Measurements from ENCODE around the gene APOD. TPM values are rescaled to one million over a fixed set of nuclear protein-coding genes. Genes with fewer than 3 reads are reported as not detected.

APOD gene
- total and polyA plus RNA-seq, 4 donors = 4.7 to 85.8 (median 21.3) TPM

- no peaks in the 10 kb centered on the region for H3K9me3 ChIP-seq (ENCODE audit: control insufficient read depth in 4 of 4, insufficient read depth in 3 of 4, low read length in 3 of 4)
- no peak for TF ChIP-seq CTCF (IDR thresholded peaks at IDR 0.05; ENCODE audit: control extremely low read depth, extremely low read depth)
- no peak overlapping the region for H3K4me3 ChIP-seq
- no peak overlapping the region for H3K27ac ChIP-seq (ENCODE audit: low read depth in 1 of 2, low read length in 1 of 2)
- DNase-seq (no peak), ATAC-seq (ENCODE audit: insufficient read depth, low FRiP score) (no peak)
- H3K36me3 ChIP-seq (ENCODE audit: control insufficient read depth in 4 of 4, insufficient read depth in 4 of 4, low read length in 4 of 4) = peaks cover 0 to 4% (median 3%) of the 10 kb centered on the region in 4 donors
- 91 to 93% methylated on average over 7 of the region's 7 CpGs for WGBS, 2 donors
- peaks cover 0 to 8% (median 0%) of the 10 kb centered on the region in 5 donors for H3K4me1 ChIP-seq (ENCODE audit: control insufficient read depth in 5 of 5, insufficient read depth in 5 of 5, low read length in 5 of 5)
- H3K27me3 ChIP-seq (ENCODE audit: control insufficient read depth in 3 of 3, insufficient read depth in 3 of 3, low read length in 2 of 3) = no peaks in the 10 kb centered on the region
- no peak overlapping the region for H3K9ac ChIP-seq (ENCODE audit: insufficient read depth in 1 of 2, low read length in 2 of 2)
These were observed 50.9 kb downstream of the APOD start for GRCh38 chr3:195532834-195533233.

GRCh38 chr3:195532345-195532744 lies 51.4 kb downstream of the APOD start:
- no peaks in the 10 kb centered on the region for H3K27me3 ChIP-seq (ENCODE audit: control insufficient read depth in 3 of 3, insufficient read depth in 3 of 3, low read length in 2 of 3)
- 74 to 77% methylated on average over 3 of the region's 3 CpGs for WGBS, 2 donors

GRCh38 chr3:195531683-195532082 lies 52.1 kb downstream of the APOD start:
- Histone ChIP-seq H3K36me3 (ENCODE audit: control insufficient read depth in 4 of 4, insufficient read depth in 4 of 4, low read length in 4 of 4) (peaks cover 0 to 5% (median 4%) of the 10 kb centered on the region in 4 donors), H3K4me3 (no peak overlapping the region), H3K9ac (ENCODE audit: insufficient read depth in 1 of 2, low read length in 2 of 2) (no peak overlapping the region), H3K9me3 (ENCODE audit: control insufficient read depth in 4 of 4, insufficient read depth in 3 of 4, low read length in 3 of 4) (no peaks in the 10 kb centered on the region), H3K27me3 (ENCODE audit: control insufficient read depth in 3 of 3, insufficient read depth in 3 of 3, low read length in 2 of 3) (no peaks in the 10 kb centered on the region), H3K4me1 (ENCODE audit: control insufficient read depth in 5 of 5, insufficient read depth in 5 of 5, low read length in 5 of 5) (peaks cover 0 to 6% (median 0%) of the 10 kb centered on the region in 5 donors), H3K27ac (ENCODE audit: low read depth in 1 of 2, low read length in 1 of 2) (no peak overlapping the region)
- WGBS, 2 donors = 85 to 88% methylated on average over 5 of the region's 5 CpGs
- TF ChIP-seq CTCF (IDR thresholded peaks at IDR 0.05; ENCODE audit: control extremely low read depth, extremely low read depth) = no peak
- DNase-seq (no peak), ATAC-seq (ENCODE audit: insufficient read depth, low FRiP score) (no peak)

More at GRCh38 chr3:195532345-195532744, 51.4 kb downstream of the APOD start:
- Histone ChIP-seq H3K4me1 (ENCODE audit: control insufficient read depth in 5 of 5, insufficient read depth in 5 of 5, low read length in 5 of 5) (peaks cover 0 to 6% (median 0%) of the 10 kb centered on the region in 5 donors), H3K27ac (ENCODE audit: low read depth in 1 of 2, low read length in 1 of 2) (no peak overlapping the region), H3K36me3 (ENCODE audit: control insufficient read depth in 4 of 4, insufficient read depth in 4 of 4, low read length in 4 of 4) (peaks cover 0 to 5% (median 4%) of the 10 kb centered on the region in 4 donors), H3K9me3 (ENCODE audit: control insufficient read depth in 4 of 4, insufficient read depth in 3 of 4, low read length in 3 of 4) (no peaks in the 10 kb centered on the region), H3K9ac (ENCODE audit: insufficient read depth in 1 of 2, low read length in 2 of 2) (no peak overlapping the region), H3K4me3 (no peak overlapping the region)
- no peak for TF ChIP-seq CTCF (IDR thresholded peaks at IDR 0.05; ENCODE audit: control extremely low read depth, extremely low read depth)
- DNase-seq = no peak
- no peak for ATAC-seq (ENCODE audit: insufficient read depth, low FRiP score)

- no peak for TF ChIP-seq CTCF (IDR thresholded peaks at IDR 0.05; ENCODE audit: control extremely low read depth, extremely low read depth)
- H3K27ac ChIP-seq (ENCODE audit: low read depth in 1 of 2, low read length in 1 of 2) = no peak overlapping the region
- ATAC-seq (ENCODE audit: insufficient read depth, low FRiP score) (no peak), DNase-seq (no peak)
- peaks cover 0 to 13% (median 5%) of the 10 kb centered on the region in 4 donors for H3K36me3 ChIP-seq (ENCODE audit: control insufficient read depth in 4 of 4, insufficient read depth in 4 of 4, low read length in 4 of 4)
- no peaks in the 10 kb centered on the region for H3K27me3 ChIP-seq (ENCODE audit: control insufficient read depth in 3 of 3, insufficient read depth in 3 of 3, low read length in 2 of 3)
- H3K4me3 ChIP-seq = no peak overlapping the region
- no peaks in the 10 kb centered on the region for H3K9me3 ChIP-seq (ENCODE audit: control insufficient read depth in 4 of 4, insufficient read depth in 3 of 4, low read length in 3 of 4)
- no peaks in the 10 kb centered on the region for H3K4me1 ChIP-seq (ENCODE audit: control insufficient read depth in 5 of 5, insufficient read depth in 5 of 5, low read length in 5 of 5)
- H3K9ac ChIP-seq (ENCODE audit: insufficient read depth in 1 of 2, low read length in 2 of 2) = no peak overlapping the region
- WGBS, 2 donors = 97 to 98% methylated on average over 4 of the region's 4 CpGs
These were observed 57.2 kb downstream of the APOD start for GRCh38 chr3:195526492-195526891.
